HG03558 (cell line): ENCODE results near the gene RHCG.

ENCODE experiments used
- ATAC-seq: cut with Tn5 transposase; IDR thresholded peaks from one replicate; pipeline ENCODE4 v1.9.1; 2021; ENCODE audit warnings: moderate number of reproducible peaks; ENCODE audit not compliant: unreplicated experiment; ENCODE audit errors: extremely low read depth

The RHCG gene

DNA sequence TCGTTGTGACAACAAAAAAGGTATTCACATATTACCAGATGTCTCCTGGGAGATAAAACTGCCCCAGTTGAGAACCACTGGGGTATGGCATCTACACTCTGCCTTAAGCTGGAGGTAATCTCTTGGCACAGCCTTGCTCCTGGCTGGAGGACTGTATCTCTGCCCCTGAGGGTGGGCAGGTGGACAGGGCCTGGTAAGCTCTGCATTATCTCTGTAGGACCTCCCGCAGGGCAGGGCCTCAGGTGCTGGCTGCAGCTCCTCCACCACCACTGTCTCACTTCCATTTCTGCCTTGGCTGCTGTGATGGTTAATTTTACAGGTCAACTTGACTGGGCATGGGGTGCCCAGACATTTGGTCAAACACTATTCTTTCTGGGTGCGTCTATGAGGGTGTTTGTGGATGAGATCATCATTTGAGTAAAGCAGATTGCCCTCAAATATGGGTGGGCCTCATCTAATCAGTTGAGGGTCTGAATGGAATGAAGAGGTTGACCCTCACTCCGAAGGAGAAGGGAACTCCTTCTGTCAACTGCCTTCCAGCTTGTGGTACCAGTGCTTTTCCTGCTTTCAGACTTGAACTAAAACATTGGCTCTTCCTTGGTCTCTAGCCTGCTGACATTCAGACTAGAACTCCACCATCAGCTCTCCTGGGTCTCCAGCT lies 9.8 kb upstream of the RHCG start:
- no peak for ATAC-seq

DNA sequence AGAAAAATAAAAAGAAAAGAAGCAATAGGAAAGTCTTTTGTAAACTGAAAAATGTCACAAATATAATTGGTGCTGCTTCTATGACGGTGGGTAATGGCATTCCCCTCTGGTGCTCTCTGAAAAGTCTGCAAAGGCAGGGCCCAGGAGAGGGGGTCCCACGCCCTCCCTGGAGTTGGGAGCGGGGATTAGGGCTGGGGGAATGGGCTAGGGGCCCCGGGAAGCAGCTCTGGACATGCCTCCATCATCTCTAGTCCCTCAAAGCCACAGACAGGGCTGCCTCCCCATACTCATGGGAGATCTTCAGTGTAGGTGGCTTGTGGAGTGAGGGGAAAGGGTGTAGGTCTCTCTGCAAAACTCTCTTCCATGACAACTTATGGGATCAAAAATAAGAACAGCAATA lies 7.8 kb upstream of the RHCG start:
- ATAC-seq, result no peak

DNA sequence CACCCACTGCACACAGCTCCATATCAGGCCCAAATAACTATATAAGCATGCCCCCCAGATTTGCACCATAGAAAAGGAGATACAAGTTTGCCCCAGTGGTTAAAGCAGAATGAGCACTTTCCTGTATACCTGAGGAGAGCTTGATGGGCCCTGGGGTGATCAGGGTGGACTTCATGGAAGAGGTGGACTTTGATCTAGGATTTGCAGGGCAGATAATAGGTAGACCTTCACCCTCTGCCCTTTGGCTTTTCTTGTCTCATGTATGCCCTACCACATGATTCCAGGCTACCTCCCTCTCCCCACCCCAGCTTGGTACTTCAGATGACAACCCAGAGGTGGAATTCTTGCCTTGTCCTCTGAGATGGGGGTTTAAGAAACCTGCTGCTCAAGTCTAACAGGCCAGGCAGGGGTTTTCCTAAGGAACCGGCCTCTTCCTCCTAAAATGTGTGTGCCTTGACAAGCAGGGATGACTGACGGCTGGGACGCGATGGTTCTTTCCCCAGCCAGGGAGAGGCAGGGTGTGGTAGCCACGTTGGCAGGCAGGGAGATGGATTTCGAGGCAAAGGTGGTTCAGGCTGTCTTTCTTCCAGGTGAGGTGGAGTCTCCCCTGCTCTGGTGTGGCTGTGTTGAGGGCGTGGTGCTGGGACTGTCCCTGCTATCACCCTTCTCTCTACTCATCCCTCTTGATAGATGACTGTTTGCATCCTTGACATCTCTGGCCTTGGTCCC lies 6.6 kb upstream of the RHCG start:
- no peak for ATAC-seq

DNA sequence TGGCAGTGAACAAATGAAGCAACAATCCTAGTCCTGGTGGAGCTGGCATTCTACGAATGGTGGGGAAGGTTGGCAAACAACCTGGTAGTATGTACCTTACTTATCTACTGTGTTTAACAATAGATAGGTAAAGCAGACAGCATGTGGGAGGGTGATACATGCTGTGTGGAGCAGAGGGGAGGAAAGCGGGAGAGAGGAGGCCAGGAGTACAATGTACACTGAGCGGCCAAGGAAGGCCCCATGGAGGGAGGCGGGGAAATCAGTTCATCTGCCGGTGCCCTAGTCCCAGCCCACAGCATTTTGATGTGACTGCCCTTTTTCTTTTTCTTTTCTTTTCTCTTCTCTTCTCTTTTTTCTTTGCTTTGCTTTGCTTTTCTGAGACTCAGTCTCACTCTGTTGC lies 5.3 kb upstream of the RHCG start:
- ATAC-seq, result no peak

DNA sequence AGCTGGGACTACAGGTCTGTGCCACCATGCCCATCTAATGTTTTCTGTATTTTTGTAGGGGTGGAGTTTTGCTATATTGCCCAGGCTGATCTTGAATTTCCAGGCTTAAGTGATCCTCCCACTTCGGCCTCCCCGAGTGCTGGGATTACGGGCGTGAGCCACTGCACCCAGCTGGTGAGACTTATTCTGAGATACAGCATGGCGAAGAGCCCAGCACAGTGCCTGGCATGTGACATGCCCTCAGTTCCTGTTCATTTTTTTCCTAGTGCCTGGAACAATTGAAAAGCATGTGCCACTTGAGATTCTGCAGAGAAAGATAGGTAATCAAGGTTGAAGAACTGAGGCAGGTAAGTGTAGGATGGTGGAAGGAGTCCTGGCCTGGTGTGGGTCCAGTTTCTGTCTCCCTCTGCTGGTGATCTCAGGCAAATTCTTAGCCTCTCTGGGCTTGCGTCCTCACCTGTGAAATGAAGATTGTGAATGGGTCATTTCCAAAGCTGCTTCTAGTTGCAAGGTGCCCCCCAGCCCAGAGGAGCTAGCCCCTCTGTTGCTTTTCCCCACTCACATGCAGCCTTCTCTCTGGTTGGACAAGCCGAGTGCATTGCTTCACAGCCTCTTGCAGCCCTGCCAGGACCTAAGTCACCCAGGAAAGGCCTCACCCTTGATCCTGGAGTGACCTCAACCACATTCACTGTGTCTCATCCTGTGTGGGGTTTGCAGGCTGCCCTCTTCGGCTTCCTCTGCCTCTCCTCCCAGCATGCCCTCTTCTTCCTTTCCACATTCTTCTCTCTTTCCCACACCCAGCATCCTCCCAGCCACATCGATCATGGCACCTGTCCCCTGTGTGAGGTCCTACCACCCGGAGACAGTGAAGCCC lies 4.3 kb upstream of the RHCG start:
- ATAC-seq, result no peak

DNA sequence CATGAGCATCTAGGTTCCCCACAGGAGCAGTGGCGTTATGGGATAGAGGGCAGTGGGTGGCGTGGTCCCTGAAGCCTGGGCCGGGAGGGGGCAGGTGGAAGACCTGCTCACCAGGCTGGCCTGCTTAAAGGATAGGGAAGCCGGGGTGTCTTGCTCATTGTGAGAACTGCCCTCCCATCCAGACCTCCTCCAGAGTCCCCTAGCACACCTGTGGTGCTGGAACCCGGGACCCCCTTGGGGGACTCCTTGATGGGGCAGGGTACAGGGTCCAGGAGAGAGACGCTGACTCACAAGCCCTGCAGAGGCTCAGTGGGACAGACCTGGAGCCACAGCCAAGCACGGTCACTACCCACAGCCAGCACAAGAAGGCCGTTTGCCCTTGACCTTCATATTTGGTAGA lies 2.8 kb upstream of the RHCG start:
- no peak for ATAC-seq

DNA sequence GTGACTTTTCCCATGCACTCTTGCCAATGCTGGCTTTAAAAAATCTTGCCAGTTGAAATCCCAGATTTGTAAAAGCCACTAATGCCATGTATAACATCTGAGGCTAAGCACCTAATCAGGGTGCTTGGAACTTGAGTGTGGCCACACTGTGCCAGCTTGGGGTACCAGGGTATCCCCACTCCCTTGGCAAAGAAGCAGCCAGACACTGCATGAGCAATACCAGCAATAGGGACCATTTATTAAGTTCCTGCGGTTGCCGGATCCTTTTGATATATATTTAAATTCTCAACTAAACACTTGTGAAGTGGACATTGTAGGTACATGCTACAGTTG lies 2.2 kb upstream of the RHCG start:
- no peak for ATAC-seq

DNA sequence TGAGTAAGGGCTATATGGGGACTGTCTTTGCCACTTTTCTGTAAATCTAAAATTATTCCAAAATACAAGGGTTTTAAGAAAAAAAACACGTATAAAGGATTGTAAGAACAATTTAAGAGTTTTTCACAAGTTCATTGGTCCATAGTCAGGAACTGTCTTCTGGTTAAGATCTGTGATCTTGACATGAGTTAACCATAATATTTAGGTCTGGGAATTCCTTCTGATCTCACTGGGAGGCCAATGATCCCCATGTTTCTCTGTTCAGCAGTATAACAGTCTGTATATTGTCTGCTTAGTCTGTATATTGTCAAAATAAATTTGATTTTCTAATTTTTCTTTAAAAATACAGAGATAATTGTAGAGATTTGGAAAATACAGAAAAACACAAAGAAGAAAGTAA lies 848 bp upstream of the RHCG start:
- ATAC-seq, result no peak

DNA sequence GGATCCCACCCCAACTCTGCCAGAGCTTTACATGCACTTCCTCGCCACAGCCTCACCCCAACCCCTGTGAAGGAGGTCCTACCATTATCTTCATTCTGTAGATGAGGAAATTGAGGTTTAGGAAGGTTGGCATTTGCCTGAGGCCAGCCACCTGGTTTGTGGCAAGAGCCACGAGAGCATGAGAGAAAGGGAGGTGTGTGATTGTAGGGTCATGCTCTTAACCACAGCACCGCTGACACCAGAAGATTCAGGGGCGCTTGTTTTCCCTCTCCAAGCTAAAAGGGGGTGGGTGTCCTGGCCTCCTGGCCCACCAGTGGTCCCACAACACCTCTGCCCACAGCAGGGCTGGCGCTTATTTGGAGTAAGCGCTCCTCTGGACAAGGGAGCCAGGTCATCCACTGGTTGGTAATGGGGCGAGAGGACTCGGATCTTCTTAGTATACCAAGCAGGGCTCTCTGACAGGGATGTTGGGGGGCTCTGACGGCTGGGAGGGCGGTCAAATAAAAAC lies 691 bp downstream of the RHCG start:
- ATAC-seq, result no peak

DNA sequence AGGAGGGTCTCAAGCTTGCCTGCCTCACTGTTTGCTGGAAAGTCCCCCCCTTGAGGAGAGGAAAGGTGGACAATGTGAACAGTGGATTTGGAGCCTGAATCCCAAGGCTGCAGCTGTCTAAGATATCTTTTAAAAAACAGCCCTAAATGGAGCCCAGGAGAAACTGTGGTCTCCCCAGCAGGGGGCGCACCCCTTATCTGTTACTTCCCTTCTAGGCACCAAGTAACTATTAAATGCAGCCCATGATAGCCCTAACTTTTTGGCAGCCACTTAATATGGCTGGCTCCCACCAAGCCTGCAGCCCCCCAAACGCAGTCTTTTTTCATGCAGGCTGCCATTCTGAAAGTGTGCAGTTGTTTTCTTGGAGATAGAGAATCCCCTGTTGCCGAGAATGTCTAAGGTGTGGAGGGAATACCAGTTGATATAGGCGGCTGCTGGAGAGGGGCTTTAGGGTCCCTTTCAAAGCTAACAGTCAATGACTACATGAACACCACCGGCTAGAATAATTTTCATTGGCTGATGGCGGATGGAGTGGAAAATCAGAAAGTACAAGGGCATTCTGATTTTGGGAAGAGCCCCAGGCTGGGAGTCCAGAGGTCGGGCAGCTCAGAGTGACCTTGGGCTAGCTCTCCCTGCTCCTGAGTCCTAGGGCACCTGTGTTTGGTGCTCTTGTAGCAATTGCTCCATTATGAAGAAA lies 1.3 kb downstream of the RHCG start:
- ATAC-seq, result no peak

DNA sequence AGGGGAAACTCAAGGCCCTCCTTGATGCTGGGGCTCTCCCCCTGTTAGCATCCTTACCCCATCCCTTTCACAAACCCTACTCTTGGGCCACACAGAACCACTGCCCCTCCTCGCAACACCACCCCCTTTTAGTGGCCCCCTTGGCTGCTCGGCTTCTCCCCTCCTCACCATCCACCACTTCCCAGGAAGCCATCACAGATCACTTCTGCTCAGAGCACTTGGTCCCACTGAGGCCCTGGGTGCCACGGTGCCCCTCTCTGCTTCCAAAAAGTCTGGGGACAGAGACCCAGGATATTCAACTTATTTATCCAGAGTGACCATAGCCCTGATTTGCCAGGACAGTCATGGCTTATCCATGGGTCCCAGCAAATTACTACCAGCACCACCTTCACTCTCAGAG lies 2.4 kb downstream of the RHCG start:
- ATAC-seq, result no peak

DNA sequence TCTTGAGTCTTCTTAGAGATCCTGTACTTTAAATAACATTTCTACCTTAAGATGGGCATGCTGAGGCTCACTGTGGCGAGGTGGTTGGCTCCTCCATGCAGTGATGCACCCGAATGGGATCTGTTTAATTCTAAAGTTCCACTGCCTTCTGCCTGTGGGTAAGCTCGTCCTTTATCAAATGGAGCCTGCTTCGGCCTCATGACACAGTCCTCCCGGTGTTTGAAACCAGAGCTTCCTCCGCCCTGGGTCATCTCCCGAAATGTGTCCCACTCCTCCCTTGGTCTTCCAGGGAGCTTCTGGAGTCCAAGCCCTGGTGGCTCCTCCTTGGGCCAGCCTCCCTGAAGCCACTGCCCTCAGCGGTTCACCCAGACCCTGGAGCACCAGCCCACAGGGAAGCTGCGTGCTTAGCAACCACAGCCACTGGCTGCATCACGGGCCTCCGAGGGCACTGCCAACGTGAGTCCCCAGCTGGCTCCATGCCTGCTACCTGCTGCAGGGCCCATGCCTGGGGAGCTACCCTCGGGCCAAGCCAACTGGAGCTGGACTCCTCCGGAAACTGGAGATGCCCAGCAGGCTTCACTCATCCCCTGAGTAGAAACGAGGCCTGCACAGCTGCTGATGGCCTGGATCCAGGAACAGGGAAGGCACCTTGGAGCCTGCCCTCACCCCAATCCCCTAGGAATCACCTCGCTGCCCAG lies 3.3 kb downstream of the RHCG start:
- no peak for ATAC-seq

DNA sequence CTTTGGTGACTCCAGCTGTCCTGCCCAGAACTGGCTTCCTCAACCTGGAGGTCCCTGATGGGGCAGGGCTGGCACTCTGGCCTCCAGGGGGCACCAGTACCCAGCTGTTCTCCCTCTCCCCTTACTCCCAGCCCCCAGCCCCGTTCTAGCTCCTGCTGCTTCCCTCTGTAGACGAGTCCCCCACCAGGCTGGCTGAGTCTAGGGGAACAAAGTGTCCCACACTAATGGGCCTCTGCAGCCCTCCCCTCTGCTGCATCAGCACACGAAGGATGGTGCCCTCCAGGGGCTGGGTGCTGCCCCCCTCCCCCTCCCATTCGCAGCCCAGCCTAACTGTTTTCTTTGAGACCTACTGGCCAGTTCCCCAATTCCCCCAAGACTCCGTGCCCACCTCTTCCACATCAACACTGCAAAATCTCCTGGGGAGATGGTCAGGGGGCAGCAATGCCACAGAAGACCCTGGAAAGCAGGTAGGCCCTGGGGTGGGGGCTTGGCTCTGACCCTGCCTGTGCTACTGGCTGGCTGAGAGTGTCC lies 4.2 kb downstream of the RHCG start:
- ATAC-seq, result no peak

DNA sequence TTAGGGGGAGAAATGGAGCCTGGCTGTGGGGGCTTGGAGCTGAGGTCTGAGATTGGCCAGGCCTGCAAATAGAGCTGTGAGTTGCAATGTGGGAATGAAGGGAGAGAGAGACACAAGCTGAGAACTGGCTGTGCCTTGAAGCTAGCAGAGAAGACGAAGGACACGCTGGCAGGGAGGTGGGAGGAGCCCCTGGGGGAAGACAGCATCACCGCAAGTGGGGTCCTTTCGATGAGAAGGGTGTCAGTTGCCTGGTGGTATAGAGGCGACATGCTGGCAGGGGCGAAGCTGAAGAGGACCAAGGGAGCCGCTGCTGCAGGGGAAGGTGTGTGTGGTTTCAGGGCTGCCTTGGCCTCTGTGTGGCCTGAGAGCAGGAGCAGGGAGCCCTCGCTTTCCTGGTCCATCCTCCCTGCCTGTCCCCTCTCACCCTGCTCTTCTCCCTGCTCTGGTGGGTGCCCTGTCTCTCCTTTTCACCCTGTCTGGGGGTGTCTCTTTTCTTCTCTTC lies 5.5 kb downstream of the RHCG start:
- no peak for ATAC-seq

DNA sequence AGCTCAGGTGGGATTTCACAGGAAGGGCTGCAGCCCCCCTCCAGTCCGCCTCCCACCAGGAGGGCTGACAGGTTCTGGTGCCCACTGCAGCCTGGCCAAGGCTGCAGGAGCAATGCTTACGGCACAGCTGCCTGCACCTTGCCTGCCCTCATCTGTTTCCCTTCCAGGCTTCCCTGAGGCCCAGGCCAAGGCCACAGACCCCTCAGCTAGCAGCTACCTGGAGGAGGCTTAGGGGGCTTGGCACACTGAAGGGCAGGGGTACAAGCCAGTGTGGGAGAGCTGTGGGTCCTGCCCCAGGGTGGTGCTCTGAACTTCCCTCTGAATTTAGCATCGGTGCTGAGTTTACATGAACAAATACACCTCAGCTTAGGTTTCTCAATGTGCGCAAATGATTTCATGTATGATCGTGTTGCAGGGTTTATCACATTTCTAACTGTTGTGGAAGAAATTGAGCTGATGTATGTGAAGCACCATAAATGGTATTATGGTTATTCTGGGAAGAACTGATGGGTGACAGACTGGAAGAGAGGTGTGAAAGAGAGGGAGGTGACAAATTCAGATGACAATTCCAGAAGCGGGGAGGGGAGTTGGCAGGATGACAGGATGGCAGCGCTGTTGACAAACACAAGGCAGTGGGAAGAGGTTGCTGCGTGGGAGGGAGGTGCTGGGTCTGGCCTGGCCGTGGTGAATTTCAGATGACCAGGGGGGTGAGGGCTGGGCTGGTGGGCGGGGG lies 6.1 kb downstream of the RHCG start:
- no peak for ATAC-seq

DNA sequence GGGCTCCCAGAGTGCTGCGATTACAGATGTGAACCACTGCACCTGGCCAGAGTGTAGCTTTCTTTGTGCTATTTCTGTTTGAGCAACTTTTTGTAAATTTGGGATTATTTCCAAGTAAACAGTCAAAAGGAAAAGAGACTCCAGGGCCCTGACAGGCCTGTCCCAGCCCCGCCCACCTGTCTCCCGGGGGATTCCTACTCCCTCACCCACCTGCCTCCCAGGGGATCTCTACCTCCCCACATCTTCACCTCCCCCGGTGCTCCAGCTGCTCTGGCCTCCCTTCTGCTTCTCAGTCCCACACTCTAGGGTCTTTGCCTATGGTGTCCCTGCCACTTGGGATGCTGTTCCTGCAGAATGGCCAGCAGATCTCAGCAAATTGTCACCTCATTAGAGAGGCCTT lies 7.0 kb downstream of the RHCG start:
- ATAC-seq, result no peak

DNA sequence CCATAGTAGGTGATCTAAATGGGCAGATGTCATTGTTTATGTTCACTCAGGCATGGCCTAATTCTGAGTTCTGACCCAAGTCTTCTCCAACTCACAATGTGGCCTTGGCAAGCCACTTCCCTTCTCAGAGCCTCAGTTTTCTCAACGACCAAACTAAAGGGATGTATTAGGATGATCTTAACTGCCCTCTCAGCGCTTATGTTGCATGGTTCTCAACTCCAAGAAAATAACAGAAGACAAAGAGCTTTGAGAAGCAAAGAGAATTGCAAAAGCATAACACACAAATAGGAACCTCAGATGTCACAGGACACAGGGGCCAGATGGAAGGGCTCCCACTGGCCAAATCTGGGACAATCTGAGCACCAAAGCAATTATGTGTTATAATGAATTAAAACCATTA lies 8.6 kb downstream of the RHCG start:
- no peak for ATAC-seq

DNA sequence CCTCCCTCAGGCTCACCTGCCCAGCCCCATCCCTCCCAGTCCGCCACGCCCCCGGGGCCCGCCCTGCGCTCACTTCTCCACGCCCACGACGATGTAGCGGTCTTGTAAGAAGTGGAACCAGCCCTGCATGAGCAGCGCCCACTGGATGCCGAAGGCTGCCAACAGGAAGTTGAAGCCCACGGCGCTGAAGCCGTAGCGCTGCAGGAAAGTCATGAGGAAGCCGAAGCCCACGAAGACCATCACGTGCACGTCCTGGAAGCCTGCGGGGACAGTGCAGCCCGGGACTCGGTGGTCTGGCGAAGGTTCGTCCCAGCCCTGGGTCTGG lies 9.7 kb downstream of the RHCG start:
- ATAC-seq, result no peak

DNA sequence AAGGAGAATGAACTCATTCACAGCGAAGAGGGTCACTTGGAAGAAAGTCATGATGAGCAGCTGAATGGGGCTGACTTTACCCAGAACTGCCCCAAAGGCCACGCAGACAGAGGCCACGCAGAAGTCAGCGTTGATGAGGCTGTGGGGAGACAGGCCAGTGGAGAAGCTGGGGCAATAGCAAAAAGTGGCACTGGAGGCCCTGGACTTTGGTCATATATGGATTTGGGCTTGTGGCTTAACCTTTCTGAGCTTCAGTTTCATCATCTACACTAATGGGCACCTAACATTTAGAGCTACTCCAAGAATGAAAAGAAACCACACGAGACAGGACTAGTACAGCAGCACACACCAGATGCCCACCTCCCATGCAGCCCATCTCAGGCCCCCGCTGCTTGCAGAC lies 13.3 kb downstream of the RHCG start:
- no peak for ATAC-seq
